ENCODE measurements around the gene CYP4A22.

CYP4A22 gene

GRCh38 chr1:47161298-47162040 is 24.2 kb downstream of the CYP4A22 start:
- no peak for DNase-seq (ENCODE audit: extremely low read depth, insufficient read length)
- no peak for TF ChIP-seq CTCF (IDR thresholded peaks at IDR 0.05; ENCODE audit: insufficient read depth, low read length, poor library complexity, severe bottlenecking)
- Histone ChIP-seq H3K4me3 (replicated peaks; ENCODE audit: low read depth, low read length) (no peak overlapping the region), H3K27me3 (replicated peaks; ENCODE audit: control insufficient read depth, insufficient read depth, low read length) (no peaks in the 10 kb centered on the region), H3K36me3 (ENCODE audit: control insufficient read depth, insufficient read depth, low read length) (no peaks in the 10 kb centered on the region)

GRCh38 chr1:47164552-47164951 is 27.3 kb downstream of the CYP4A22 start:
- no peak for TF ChIP-seq CTCF (IDR thresholded peaks at IDR 0.05; ENCODE audit: insufficient read depth, low read length, poor library complexity, severe bottlenecking)
- Histone ChIP-seq H3K27me3 (replicated peaks; ENCODE audit: control insufficient read depth, insufficient read depth, low read length) (no peaks in the 10 kb centered on the region), H3K36me3 (ENCODE audit: control insufficient read depth, insufficient read depth, low read length) (no peaks in the 10 kb centered on the region), H3K4me3 (replicated peaks; ENCODE audit: low read depth, low read length) (no peak overlapping the region)
- no peak for DNase-seq (ENCODE audit: extremely low read depth, insufficient read length)

GRCh38 chr1:47172782-47173181 is 35.5 kb downstream of the CYP4A22 start:
- H3K36me3 ChIP-seq (ENCODE audit: control insufficient read depth, insufficient read depth, low read length), result no peaks in the 10 kb centered on the region
- TF ChIP-seq CTCF (IDR thresholded peaks at IDR 0.05; ENCODE audit: insufficient read depth, low read length, poor library complexity, severe bottlenecking), result no peak
- DNase-seq (ENCODE audit: extremely low read depth, insufficient read length), result no peak
- H3K4me3 ChIP-seq (replicated peaks; ENCODE audit: low read depth, low read length), result no peak overlapping the region
- no peaks in the 10 kb centered on the region for H3K27me3 ChIP-seq (replicated peaks; ENCODE audit: control insufficient read depth, insufficient read depth, low read length)

- DNase-seq (ENCODE audit: extremely low read depth, insufficient read length), result no peak
- no peaks in the 10 kb centered on the region for H3K27me3 ChIP-seq (replicated peaks; ENCODE audit: control insufficient read depth, insufficient read depth, low read length)
- H3K36me3 ChIP-seq (ENCODE audit: control insufficient read depth, insufficient read depth, low read length), result no peaks in the 10 kb centered on the region
- no peak overlapping the region for H3K4me3 ChIP-seq (replicated peaks; ENCODE audit: low read depth, low read length)
- TF ChIP-seq CTCF (IDR thresholded peaks at IDR 0.05; ENCODE audit: insufficient read depth, low read length, poor library complexity, severe bottlenecking), result no peak
Observed at GRCh38 chr1:47174656-47175020, 37.4 kb downstream of the CYP4A22 start.

- Histone ChIP-seq H3K27me3 (replicated peaks; ENCODE audit: control insufficient read depth, insufficient read depth, low read length) (no peaks in the 10 kb centered on the region), H3K36me3 (ENCODE audit: control insufficient read depth, insufficient read depth, low read length) (no peaks in the 10 kb centered on the region), H3K4me3 (replicated peaks; ENCODE audit: low read depth, low read length) (no peak overlapping the region)
- TF ChIP-seq CTCF (IDR thresholded peaks at IDR 0.05; ENCODE audit: insufficient read depth, low read length, poor library complexity, severe bottlenecking), result peak; percentile 97
- no peak for DNase-seq (ENCODE audit: extremely low read depth, insufficient read length)
Observed at GRCh38 chr1:47175227-47175934, 38.1 kb downstream of the CYP4A22 start.

Measured in GM06990 (cell line).